GM21526 (cell line): ENCODE results near the gene SELENOK.
"Not testable (repeated sequence)": the region's sequence is repeated elsewhere in the genome, so short reads cannot be mapped to it uniquely, and the experiment has no call there.

ENCODE experiments used
- ATAC-seq: cut with Tn5 transposase; IDR thresholded peaks from one replicate; pipeline ENCODE4 v1.9.1; 2021; ENCODE audit warnings: moderate library complexity; ENCODE audit not compliant: unreplicated experiment, low FRiP score

The SELENOK gene

GRCh38 chr3:53891497-53892285 is at the start of gene SELENOK:
SELENOK (minus strand) TSS chr3:53891859.
- peak; percentile 96 for ATAC-seq

- no peak for ATAC-seq
Measured at GRCh38 chr3:53941184-53941583, 49.5 kb upstream of the SELENOK start.

GRCh38 chr3:53940623-53941022 is 49.0 kb upstream of the SELENOK start:
- no peak for ATAC-seq

GRCh38 chr3:53939813-53940212 is 48.2 kb upstream of the SELENOK start:
- ATAC-seq: no peak

GRCh38 chr3:53939086-53939582 is 47.5 kb upstream of the SELENOK start:
- ATAC-seq: no peak

GRCh38 chr3:53938645-53939044 is 47.0 kb upstream of the SELENOK start:
- no peak for ATAC-seq

- ATAC-seq: no peak
Measured at GRCh38 chr3:53936347-53936746, 44.7 kb upstream of the SELENOK start.

- no peak for ATAC-seq
Measured at GRCh38 chr3:53935283-53935901, 43.7 kb upstream of the SELENOK start.

GRCh38 chr3:53927208-53927872 is 35.7 kb upstream of the SELENOK start:
- not testable (repeated sequence) for ATAC-seq

- ATAC-seq: no peak
Measured at GRCh38 chr3:53921296-53921695, 29.6 kb upstream of the SELENOK start.

- ATAC-seq: no peak
Measured at GRCh38 chr3:53919741-53920140, 28.1 kb upstream of the SELENOK start.

- no peak for ATAC-seq
Measured at GRCh38 chr3:53913401-53913800, 21.7 kb upstream of the SELENOK start.

GRCh38 chr3:53902711-53903110 is 11.1 kb upstream of the SELENOK start:
- no peak for ATAC-seq

- no peak for ATAC-seq
Measured at GRCh38 chr3:53902067-53902466, 10.4 kb upstream of the SELENOK start.

GRCh38 chr3:53900666-53901331 is 9.1 kb upstream of the SELENOK start:
- ATAC-seq: no peak

GRCh38 chr3:53899750-53900149 is 8.1 kb upstream of the SELENOK start:
- ATAC-seq: no peak

- ATAC-seq: no peak
Measured at GRCh38 chr3:53892286-53892637, 603 bp upstream of the SELENOK start.

GRCh38 chr3:53890726-53891475 is 758 bp downstream of the SELENOK start:
- ATAC-seq: peak; percentile 22

- ATAC-seq: no peak
Measured at GRCh38 chr3:53888232-53888631, 3.4 kb downstream of the SELENOK start.

- no peak for ATAC-seq
Measured at GRCh38 chr3:53887446-53887845, 4.2 kb downstream of the SELENOK start.
